HepG2 (cell line): Measurements from ENCODE around the gene HES7. TPM values are rescaled to one million over a fixed set of nuclear protein-coding genes. Genes with fewer than 3 reads are reported as not detected.

Experiments
- AFF4 ChIP-seq: sonication (generic); formaldehyde crosslinking; IDR thresholded peaks from 2 replicates; pipeline ENCODE4 v1.4.0; 2020; ENCODE audit warnings: missing genetic modification reagents
- CCDC6 ChIP-seq: sonication (generic); formaldehyde crosslinking; IDR thresholded peaks from 2 replicates; pipeline ENCODE4 v1.8.1; 2022; ENCODE audit warnings: mild to moderate bottlenecking, missing genetic modification reagents, moderate library complexity
- ESRRA ChIP-seq: sonication (generic); formaldehyde crosslinking; IDR thresholded peaks from 2 replicates; pipeline ENCODE4 v1.5.1; 2020; ENCODE audit warnings: mild to moderate bottlenecking, low read depth, missing genetic modification reagents
- KAT8 ChIP-seq: IDR thresholded peaks from 2 replicates; pipeline ENCODE4 v1.6.1; 2016; ENCODE audit warnings: missing genetic modification reagents, missing compliant biosample characterization
- MTA3 ChIP-seq: sonication (generic); formaldehyde crosslinking; IDR thresholded peaks from 2 replicates; pipeline ENCODE4 v1.4.0; 2020; ENCODE audit warnings: missing genetic modification reagents
- PBX3 ChIP-seq: sonication (generic); formaldehyde crosslinking; IDR thresholded peaks from 2 replicates; pipeline ENCODE4 v1.8.1; 2023; ENCODE audit warnings: missing genetic modification reagents, inconsistent platforms, borderline replicate concordance
- THAP11 ChIP-seq: IDR thresholded peaks from 2 replicates; pipeline ENCODE4 v1.6.1; 2016; ENCODE audit warnings: missing biosample characterization, missing genetic modification reagents
- ZNF549 ChIP-seq: sonication (generic); formaldehyde crosslinking; IDR thresholded peaks from 2 replicates; pipeline ENCODE4 v1.5.0; 2020; ENCODE audit warnings: missing genetic modification reagents
- ZNF552 ChIP-seq: sonication (generic); formaldehyde crosslinking; IDR thresholded peaks from 2 replicates; pipeline ENCODE4 v1.9.0; 2022; ENCODE audit warnings: missing genetic modification reagents, mild to moderate bottlenecking, borderline replicate concordance
- ZNF557 ChIP-seq: sonication (generic); formaldehyde crosslinking; IDR thresholded peaks from 2 replicates; pipeline ENCODE4 v1.4.0; 2020; ENCODE audit warnings: missing genetic modification reagents
- ZNF609 ChIP-seq: sonication (generic); formaldehyde crosslinking; IDR thresholded peaks from 2 replicates; pipeline ENCODE4 v1.4.0; 2020; ENCODE audit warnings: mild to moderate bottlenecking, missing genetic modification reagents, borderline replicate concordance
- ZNF776 ChIP-seq: sonication (generic); formaldehyde crosslinking; IDR thresholded peaks from 2 replicates; pipeline ENCODE4 v1.4.0; 2020; ENCODE audit warnings: mild to moderate bottlenecking, missing genetic modification reagents
- ZNF850 ChIP-seq: sonication (generic); formaldehyde crosslinking; conservative IDR thresholded peaks from 2 replicates; pipeline ENCODE4 v1.9.0; 2021; ENCODE audit warnings: mild to moderate bottlenecking, missing genetic modification reagents
- polyA plus RNA-seq, 8 experiments: library from polyadenylated mRNA; depleted of rRNA in 3 of 8; stranded (reverse) in 7 of 8; unstranded in 1 of 8; fragments of >200 nt; fragmentation: Illumina TruSeq in 4 of 8; extraction: Trizol in 4 of 8; gene quantifications; 2 replicates each; pipeline versions ENCODE4 v1.2.1 to v1.2.3, GENCODE V29; 2011 to 2016; ENCODE audit warnings: low read depth in 4 of 8, missing spikeins in 1 of 8, mixed read lengths in 1 of 8; ENCODE audit not compliant: insufficient read depth in 1 of 8
- total RNA-seq, 5 experiments: library from RNA; depleted of rRNA; stranded (reverse); fragments of >200 nt; fragmentation: Illumina TruSeq; extraction: Trizol; gene quantifications; 2 replicates each; pipeline ENCODE4 v1.2.3, GENCODE V29; 2016; ENCODE audit warnings: low read depth in 1 of 5

HES7 gene
- total and polyA plus RNA-seq, 2 of the 13 experiments (the other 11 are each of a cell fraction or from before 2014, with no cell fraction given): not detected

GRCh38 chr17:8121681-8122421, 2.1 kb downstream of the HES7 start (continued):
- TF ChIP-seq ZNF609 (no peak), ZNF549 (CRISPR knock-in tag) (no peak), KAT8 (CRISPR knock-in tag) (peak; percentile 35; the same call in 1 of the 2 replicates), THAP11 (CRISPR knock-in tag) (no peak), CCDC6 (CRISPR knock-in tag) (peak; percentile 71; the same call in 1 of the 2 replicates), ZNF557 (CRISPR knock-in tag) (no peak), MTA3 (CRISPR knock-in tag) (no peak), AFF4 (no peak), ZNF552 (CRISPR knock-in tag) (no peak), ZNF776 (CRISPR knock-in tag) (peak; percentile 79; the same call in 1 of the 2 replicates), PBX3 (no peak), ESRRA (CRISPR knock-in tag) (peak; percentile 30; the same call in 1 of the 2 replicates), ZNF850 (CRISPR knock-in tag) (no peak)
